ENCODE measurements around the gene CNTD1. TPM values are rescaled to one million over a fixed set of nuclear protein-coding genes. Genes with fewer than 3 reads are reported as not detected.

The CNTD1 gene
- total and polyA plus RNA-seq, 7 experiments from 2014 or later = 0.24 to 0.32 TPM; not detected in 5

DNA sequence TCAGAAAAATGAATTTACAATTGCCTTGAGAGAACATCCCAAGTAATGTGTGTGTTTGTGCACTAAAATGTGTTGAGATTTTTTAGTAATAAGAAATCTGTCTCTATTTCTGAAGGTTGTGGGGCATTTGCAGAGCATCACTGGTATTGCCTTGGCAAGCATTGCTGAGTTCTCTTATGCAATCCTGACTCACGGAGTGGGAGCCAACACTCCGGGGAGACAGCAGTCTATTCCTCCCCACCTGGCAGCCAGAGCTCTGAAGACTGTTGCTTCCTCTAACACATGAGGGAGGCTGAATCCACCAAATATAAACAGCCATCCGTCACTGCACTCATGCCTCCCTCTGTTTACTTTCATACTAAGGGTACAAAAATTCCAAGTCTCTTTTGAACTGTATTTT, 10.6 kb downstream of the CNTD1 start:
- H3K4me1 Mint-ChIP-seq = peaks cover 0 to 2% (median 0%) of the 10 kb centered on the region in 7 donors
- ChIA-PET CTCF (no interaction called here), POLR2A (interaction anchor here (1.6 kb wide), 1 partner anchor 19 kb away, joined by 5 read pairs; no protein-coding TSS in a partner anchor)
- no peak for DNase-seq
- H3K36me3 ChIP-seq (ENCODE audit: control insufficient read depth in 2 of 3, insufficient read depth in 3 of 3, low read length in 3 of 3) = peaks cover 0 to 35% (median 23%) of the 10 kb centered on the region in 3 experiments
- no peak overlapping the region for H3K4me3 Mint-ChIP-seq
- intact Hi-C loops (cut with micrococcal nuclease) = no loop called here
- H3K4me3 ChIP-seq (ENCODE audit: low read length) = no peak overlapping the region
- H3K27ac ChIP-seq (ENCODE audit: low read depth, low read length) = peak overlapping the region; percentile 11
- ATAC-seq = no peak
- H3K9me3 Mint-ChIP-seq = no peaks in the 10 kb centered on the region
- H3K27me3 Mint-ChIP-seq = peaks cover 0 to 1% (median 0%) of the 10 kb centered on the region in 5 donors
- H3K9me3 ChIP-seq (ENCODE audit: control insufficient read depth in 2 of 3, low read length in 3 of 3) = no peaks in the 10 kb centered on the region
- H3K36me3 Mint-ChIP-seq = peaks cover 8 to 29% (median 16%) of the 10 kb centered on the region in 5 donors
- H3K27me3 ChIP-seq (ENCODE audit: control insufficient read depth in 2 of 2, insufficient read depth in 2 of 2, low read length in 2 of 2) = no peaks in the 10 kb centered on the region
- no peaks in the 10 kb centered on the region for H3K4me1 ChIP-seq (ENCODE audit: control insufficient read depth in 2 of 2, insufficient read depth in 2 of 2, low read length in 2 of 2)
- H3K27ac Mint-ChIP-seq = peak overlapping the region in 4 of 9 donors; percentile 10 to 84 (median 51)

DNA sequence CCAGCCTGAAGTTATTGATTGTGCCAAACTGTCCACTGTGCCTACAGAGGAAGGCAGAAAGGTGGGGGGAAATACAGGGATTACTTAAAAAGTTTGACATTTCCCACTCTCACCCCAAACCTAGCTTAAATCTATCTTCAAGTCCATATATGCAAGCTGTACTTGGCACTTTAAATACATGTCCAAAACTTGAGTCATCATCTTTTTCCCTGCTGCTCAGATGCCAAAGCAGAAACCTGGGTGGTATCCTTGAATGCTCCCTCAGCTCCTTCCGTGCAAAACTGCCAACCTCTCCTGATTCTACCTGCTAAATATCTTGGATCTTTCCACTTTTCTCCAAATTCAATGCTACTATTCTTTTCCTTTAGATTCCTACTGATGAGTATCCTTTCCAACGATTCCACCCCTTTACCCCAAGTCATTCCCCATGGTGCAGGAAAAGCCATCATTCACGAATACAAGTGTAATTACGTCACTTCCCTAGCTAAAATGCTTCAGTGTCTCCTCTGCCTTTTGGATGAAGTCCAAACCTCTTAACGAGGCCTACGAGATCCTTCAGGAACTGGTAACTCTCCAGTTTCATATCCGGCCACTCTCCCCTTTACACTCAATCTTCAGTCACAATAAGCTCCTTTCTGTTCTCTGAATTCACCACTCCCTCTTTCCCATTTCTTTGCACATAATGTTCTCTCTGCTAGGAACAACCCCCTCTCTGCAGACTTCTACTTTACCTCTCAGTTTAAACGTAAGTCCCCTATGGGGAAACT, 16.2 kb downstream of the CNTD1 start:
- Histone ChIP-seq H3K36me3 (ENCODE audit: control insufficient read depth in 2 of 3, insufficient read depth in 3 of 3, low read length in 3 of 3) (peaks cover 28 to 85% (median 41%) of the 10 kb centered on the region in 3 experiments), H3K27me3 (ENCODE audit: control insufficient read depth in 2 of 2, insufficient read depth in 2 of 2, low read length in 2 of 2) (no peaks in the 10 kb centered on the region), H3K4me1 (ENCODE audit: control insufficient read depth in 2 of 2, insufficient read depth in 2 of 2, low read length in 2 of 2) (no peaks in the 10 kb centered on the region), H3K4me3 (ENCODE audit: low read length) (no peak overlapping the region), H3K27ac (ENCODE audit: low read depth, low read length) (no peak overlapping the region), H3K9me3 (ENCODE audit: control insufficient read depth in 2 of 3, low read length in 3 of 3) (no peaks in the 10 kb centered on the region)
- ATAC-seq (no peak), DNase-seq (no peak)
- Mint-ChIP-seq H3K27ac (no peak overlapping the region), H3K27me3 (no peaks in the 10 kb centered on the region), H3K9me3 (no peaks in the 10 kb centered on the region), H3K36me3 (peaks cover 27 to 58% (median 31%) of the 10 kb centered on the region in 5 donors), H3K4me1 (peaks cover 0 to 4% (median 0%) of the 10 kb centered on the region in 7 donors), H3K4me3 (peak overlapping the region in 1 of 10 donors; percentile 14)
- intact Hi-C loops (cut with micrococcal nuclease) = no loop called here
- ChIA-PET CTCF (interaction anchor here (0.8 kb wide), 1 partner anchor 9 kb away, joined by 3 read pairs; the partner anchor contains the start of gene BECN1), POLR2A (no interaction called here)

DNA sequence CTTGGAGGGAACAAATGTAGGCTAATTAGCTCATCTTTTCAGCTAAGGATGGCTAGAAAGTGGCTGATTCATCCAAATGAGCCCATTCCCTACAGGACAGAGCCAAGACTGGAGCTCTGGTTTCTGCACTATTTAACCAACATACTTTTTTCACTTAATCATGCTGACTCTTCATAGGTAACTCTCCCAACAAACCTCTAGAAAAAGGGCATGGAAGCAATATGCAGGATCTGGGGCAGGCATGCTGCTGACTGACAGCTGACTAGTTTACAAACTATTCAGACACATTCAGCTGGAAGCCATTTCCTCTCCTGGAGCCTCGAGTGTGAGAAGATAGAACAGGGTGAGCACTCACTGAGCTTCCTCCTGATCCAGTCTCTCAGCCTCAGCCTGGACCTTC, 19.2 kb downstream of the CNTD1 start:
- POLR2A ChIA-PET = interaction anchor here (0.7 to 1.0 kb wide), 2 partner anchors 12 to 181 kb away, joined by 3 to 4 read pairs; no protein-coding TSS in a partner anchor
- Mint-ChIP-seq H3K27ac (no peak overlapping the region), H3K4me3 (no peak overlapping the region), H3K4me1 (peaks cover 7 to 29% (median 21%) of the 10 kb centered on the region in 7 donors), H3K9me3 (peaks cover 0 to 1% (median 0%) of the 10 kb centered on the region in 11 donors), H3K27me3 (no peaks in the 10 kb centered on the region), H3K36me3 (peaks cover 24 to 55% (median 34%) of the 10 kb centered on the region in 5 donors)
- no peak for ATAC-seq
- Histone ChIP-seq H3K36me3 (ENCODE audit: control insufficient read depth in 2 of 3, insufficient read depth in 3 of 3, low read length in 3 of 3) (peaks cover 36 to 84% (median 41%) of the 10 kb centered on the region in 3 experiments), H3K4me1 (ENCODE audit: control insufficient read depth in 2 of 2, insufficient read depth in 2 of 2, low read length in 2 of 2) (peaks cover 0 to 3% of the 10 kb centered on the region in 2 donors), H3K27ac (ENCODE audit: low read depth, low read length) (no peak overlapping the region), H3K27me3 (ENCODE audit: control insufficient read depth in 2 of 2, insufficient read depth in 2 of 2, low read length in 2 of 2) (no peaks in the 10 kb centered on the region), H3K9me3 (ENCODE audit: control insufficient read depth in 2 of 3, low read length in 3 of 3) (no peaks in the 10 kb centered on the region), H3K4me3 (ENCODE audit: low read length) (no peak overlapping the region)
- CTCF ChIA-PET = no interaction called here
- intact Hi-C loops (cut with micrococcal nuclease) = no loop called here
- DNase-seq = no peak

GRCh38 chr17:42818379-42818778, 19.7 kb downstream of the CNTD1 start:
- POLR2A ChIA-PET = interaction anchor here (0.6 to 1.0 kb wide), 2 partner anchors 12 to 190 kb away, joined by 3 to 4 read pairs; no protein-coding TSS in a partner anchor
- no peak overlapping the region for H3K27ac Mint-ChIP-seq

GRCh38 chr17:42819939-42820535, 21.4 kb downstream of the CNTD1 start:
- Histone ChIP-seq H3K9me3 (ENCODE audit: control insufficient read depth in 2 of 3, low read length in 3 of 3) (no peaks in the 10 kb centered on the region), H3K4me1 (ENCODE audit: control insufficient read depth in 2 of 2, insufficient read depth in 2 of 2, low read length in 2 of 2) (peaks cover 6 to 12% of the 10 kb centered on the region in 2 donors), H3K36me3 (ENCODE audit: control insufficient read depth in 2 of 3, insufficient read depth in 3 of 3, low read length in 3 of 3) (peaks cover 30 to 72% (median 41%) of the 10 kb centered on the region in 3 experiments), H3K27me3 (ENCODE audit: control insufficient read depth in 2 of 2, insufficient read depth in 2 of 2, low read length in 2 of 2) (no peaks in the 10 kb centered on the region), H3K4me3 (ENCODE audit: low read length) (no peak overlapping the region), H3K27ac (ENCODE audit: low read depth, low read length) (peak overlapping the region; percentile 40)
- CTCF ChIA-PET = interaction anchor here (0.6 to 1.6 kb wide), 4 partner anchors 8 to 1224 kb away, joined by 3 to 5 read pairs (median 3); no protein-coding TSS in a partner anchor
- Mint-ChIP-seq H3K36me3 (peaks cover 15 to 39% (median 25%) of the 10 kb centered on the region in 5 donors), H3K27ac (peak overlapping the region in 4 of 9 donors; percentile 6 to 43 (median 27)), H3K4me1 (peaks cover 19 to 42% (median 28%) of the 10 kb centered on the region in 7 donors), H3K27me3 (no peaks in the 10 kb centered on the region), H3K4me3 (peak overlapping the region in 2 of 10 donors; percentile 1 to 22), H3K9me3 (peaks cover 0 to 1% (median 0%) of the 10 kb centered on the region in 11 donors)
- POLR2A ChIA-PET = no interaction called here
- peak; percentile 16 to 57 (median 34) for DNase-seq
- no peak for ATAC-seq
- intact Hi-C loops (cut with micrococcal nuclease) = loop anchor here (5.0 to 10.0 kb wide), 5 partner anchors 95 to 1187 kb away; partner anchors contain the start of genes BRCA1 (in 1 of the 2) and DNAJC7 (in 1 of the 2)

More at GRCh38 chr17:42818379-42818778, 19.7 kb downstream of the CNTD1 start:
- ATAC-seq = no peak
- Mint-ChIP-seq H3K36me3 (peaks cover 24 to 54% (median 34%) of the 10 kb centered on the region in 5 donors), H3K4me1 (peaks cover 8 to 33% (median 23%) of the 10 kb centered on the region in 7 donors), H3K4me3 (no peak overlapping the region), H3K9me3 (peaks cover 0 to 1% (median 0%) of the 10 kb centered on the region in 11 donors), H3K27me3 (no peaks in the 10 kb centered on the region)
- no peaks in the 10 kb centered on the region for H3K27me3 ChIP-seq (ENCODE audit: control insufficient read depth in 2 of 2, insufficient read depth in 2 of 2, low read length in 2 of 2)
- no peak overlapping the region for H3K4me3 ChIP-seq (ENCODE audit: low read length)
- no peak overlapping the region for H3K27ac ChIP-seq (ENCODE audit: low read depth, low read length)
- CTCF ChIA-PET = no interaction called here
- no peaks in the 10 kb centered on the region for H3K9me3 ChIP-seq (ENCODE audit: control insufficient read depth in 2 of 3, low read length in 3 of 3)
- DNase-seq = no peak
- peaks cover 36 to 83% (median 41%) of the 10 kb centered on the region in 3 experiments for H3K36me3 ChIP-seq (ENCODE audit: control insufficient read depth in 2 of 3, insufficient read depth in 3 of 3, low read length in 3 of 3)
- H3K4me1 ChIP-seq (ENCODE audit: control insufficient read depth in 2 of 2, insufficient read depth in 2 of 2, low read length in 2 of 2) = peaks cover 2 to 8% of the 10 kb centered on the region in 2 donors
- intact Hi-C loops (cut with micrococcal nuclease) = no loop called here

- peak overlapping the region in 2 of 10 donors; percentile 19 to 59 for H3K4me3 Mint-ChIP-seq
- Histone ChIP-seq H3K9me3 (ENCODE audit: control insufficient read depth in 2 of 3, low read length in 3 of 3) (no peaks in the 10 kb centered on the region), H3K27ac (ENCODE audit: low read depth, low read length) (no peak overlapping the region), H3K27me3 (ENCODE audit: control insufficient read depth in 2 of 2, insufficient read depth in 2 of 2, low read length in 2 of 2) (no peaks in the 10 kb centered on the region), H3K4me1 (ENCODE audit: control insufficient read depth in 2 of 2, insufficient read depth in 2 of 2, low read length in 2 of 2) (peaks cover 6 to 12% of the 10 kb centered on the region in 2 donors), H3K4me3 (ENCODE audit: low read length) (no peak overlapping the region), H3K36me3 (ENCODE audit: control insufficient read depth in 2 of 3, insufficient read depth in 3 of 3, low read length in 3 of 3) (peaks cover 25 to 60% (median 33%) of the 10 kb centered on the region in 3 experiments)
- intact Hi-C loops (cut with micrococcal nuclease) = loop anchor here (5.0 to 10.0 kb wide), 5 partner anchors 96 to 1186 kb away; partner anchors contain the start of genes BRCA1 (in 1 of the 2) and DNAJC7 (in 1 of the 2)
- H3K27ac Mint-ChIP-seq = peak overlapping the region in 6 of 9 donors; percentile 6 to 76 (median 54)
- ChIA-PET CTCF (interaction anchor here (1.0 to 1.6 kb wide), 2 partner anchors 9 to 518 kb away, joined by 3 read pairs; no protein-coding TSS in a partner anchor), POLR2A (interaction anchor here (0.6 to 0.8 kb wide), 2 partner anchors 12 to 543 kb away, joined by 4 read pairs; partner anchors contain the start of gene PSME3)
- H3K9me3 Mint-ChIP-seq = peaks cover 0 to 1% (median 0%) of the 10 kb centered on the region in 11 donors
- ATAC-seq (no peak), DNase-seq (no peak)
- no peaks in the 10 kb centered on the region for H3K27me3 Mint-ChIP-seq
- peaks cover 9 to 29% (median 22%) of the 10 kb centered on the region in 5 donors for H3K36me3 Mint-ChIP-seq
- H3K4me1 Mint-ChIP-seq = peaks cover 19 to 41% (median 29%) of the 10 kb centered on the region in 7 donors
These were observed 22.5 kb downstream of the CNTD1 start for GRCh38 chr17:42821176-42821575.

Data from naive thymus-derived CD4-positive, alpha-beta T cell (primary cell).